GM18870 (cell line): Measurements from ENCODE around the gene PDK3.

Source experiments
- ATAC-seq: cut with Tn5 transposase; IDR thresholded peaks from one replicate; pipeline ENCODE4 v1.9.1; 2021; ENCODE audit warnings: moderate library complexity; ENCODE audit not compliant: unreplicated experiment

PDK3 gene

DNA sequence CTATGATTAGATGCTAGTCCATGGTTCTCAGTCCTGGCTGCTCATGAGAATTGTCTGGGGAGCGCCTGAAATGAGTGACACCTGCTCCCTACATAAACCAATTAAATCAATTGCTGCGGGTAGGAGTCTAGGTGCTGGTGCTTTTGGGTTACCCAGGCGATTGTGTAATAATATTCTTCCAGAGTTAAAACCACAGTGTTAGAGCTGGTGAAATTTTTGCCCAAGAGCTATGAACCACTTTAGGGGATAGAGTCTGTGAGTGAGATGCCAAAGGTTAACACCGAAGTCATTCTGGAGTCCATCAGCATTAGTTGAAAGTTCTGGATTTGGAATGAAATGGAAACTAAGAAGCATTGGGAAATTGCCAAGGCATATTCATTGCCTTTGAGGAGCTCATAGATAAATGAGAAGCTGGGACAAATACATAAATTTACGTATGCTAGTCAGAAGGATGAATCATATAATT lies 15.3 kb downstream of the PDK3 start:
- ATAC-seq, result peak; percentile 25

DNA sequence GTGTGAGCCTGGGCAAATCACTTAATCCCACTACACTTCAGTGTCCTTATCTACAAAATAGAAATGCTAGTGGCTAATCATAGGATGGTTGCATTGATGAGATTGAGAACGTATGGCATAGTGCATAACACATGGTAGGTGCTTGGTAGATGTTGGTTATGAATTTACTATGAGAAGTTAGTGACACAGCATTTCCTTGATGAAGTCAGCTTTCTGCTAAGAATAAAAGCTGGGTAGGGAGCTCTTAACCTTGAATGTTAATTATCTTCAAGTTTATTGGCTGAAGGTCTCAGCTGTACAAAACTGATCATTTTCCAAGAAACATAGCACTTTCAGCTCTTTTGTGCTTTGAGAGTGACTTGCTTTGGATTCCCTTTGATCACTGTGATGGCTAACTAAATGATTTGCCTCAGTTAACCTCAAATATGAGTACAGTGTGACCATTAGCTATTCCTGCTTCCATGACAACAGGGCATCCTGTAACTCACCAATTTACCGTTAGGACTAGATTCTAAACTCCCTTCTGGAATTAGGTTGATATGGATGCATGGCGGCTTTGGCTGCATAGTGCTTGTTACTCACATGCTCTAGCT lies 17.8 kb downstream of the PDK3 start:
- ATAC-seq, result no peak

DNA sequence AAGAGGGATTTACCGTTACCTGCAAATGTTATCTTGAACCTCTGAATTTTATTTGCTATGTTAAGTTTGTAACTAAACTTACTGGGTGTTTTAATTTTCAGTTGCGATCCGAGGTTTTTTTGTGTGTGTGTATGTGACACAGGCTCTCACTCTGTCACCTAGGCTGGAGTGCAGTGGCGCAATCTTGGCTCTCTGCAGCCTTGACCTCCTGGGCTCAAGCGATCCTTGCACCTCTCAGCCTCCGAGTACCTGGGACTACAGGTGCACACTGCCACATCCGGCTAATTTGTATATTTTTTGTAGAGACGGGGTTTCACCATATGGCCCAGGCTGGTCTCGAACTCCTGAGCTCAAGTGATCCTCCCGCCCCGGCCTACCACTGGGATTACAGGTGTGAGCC lies 18.5 kb downstream of the PDK3 start:
- ATAC-seq, result no peak

GRCh38 chrX:24485323-24485722 lies 20.2 kb downstream of the PDK3 start:
- ATAC-seq, result no peak

- no peak for ATAC-seq
These were observed 21.0 kb downstream of the PDK3 start for GRCh38 chrX:24485976-24486680.

DNA sequence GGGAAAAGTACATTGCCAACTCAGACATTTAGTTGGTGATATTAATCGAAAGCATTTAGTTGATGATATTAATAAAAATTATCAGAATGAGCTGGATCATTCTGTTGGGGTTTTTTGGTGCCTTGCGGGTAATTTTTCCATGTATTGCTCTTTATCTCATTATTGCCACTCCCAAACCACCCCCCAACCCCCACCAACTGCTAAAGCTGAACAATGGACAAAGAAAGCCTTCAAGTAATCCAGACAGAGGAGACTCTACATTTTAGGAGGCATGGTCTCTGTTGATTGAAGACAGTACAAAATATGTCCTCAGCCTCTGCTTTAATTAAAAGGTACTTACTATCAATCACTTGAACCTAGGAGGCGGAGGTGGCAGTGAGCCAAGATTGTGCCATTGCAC lies 22.5 kb downstream of the PDK3 start:
- ATAC-seq, result no peak

- no peak for ATAC-seq
These were observed 26.7 kb downstream of the PDK3 start for GRCh38 chrX:24491741-24492140.

GRCh38 chrX:24493740-24494581 lies 28.9 kb downstream of the PDK3 start:
- no peak for ATAC-seq

- ATAC-seq, result no peak
These were observed 29.6 kb downstream of the PDK3 start for GRCh38 chrX:24494647-24495075.

GRCh38 chrX:24495700-24496099 lies 30.6 kb downstream of the PDK3 start:
- ATAC-seq, result no peak

GRCh38 chrX:24498181-24498580 lies 33.1 kb downstream of the PDK3 start:
- no peak for ATAC-seq

- peak; percentile 83 for ATAC-seq
These were observed 33.9 kb downstream of the PDK3 start for GRCh38 chrX:24498975-24499374.

GRCh38 chrX:24506082-24506481 lies 41.0 kb downstream of the PDK3 start:
- no peak for ATAC-seq

GRCh38 chrX:24508375-24508774 lies 43.3 kb downstream of the PDK3 start:
- ATAC-seq, result no peak

DNA sequence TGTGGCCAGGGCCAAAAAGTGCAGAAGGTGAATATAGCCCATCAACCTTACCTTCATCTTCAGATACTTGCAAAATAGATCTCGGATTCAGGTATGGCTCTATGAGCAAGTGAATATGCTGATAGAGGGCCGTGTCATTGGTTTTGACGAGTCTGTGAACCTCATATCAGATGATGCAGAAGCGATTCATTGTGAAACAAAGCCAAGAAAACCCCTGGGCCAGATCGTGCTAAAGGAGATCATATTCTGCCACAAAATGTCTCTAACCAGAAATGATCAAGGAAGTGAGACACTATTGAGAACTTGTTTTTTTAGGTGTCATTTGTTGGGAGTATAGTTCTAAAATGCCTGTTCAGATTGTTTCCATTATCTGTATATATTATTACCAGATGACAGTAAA lies 48.3 kb downstream of the PDK3 start:
- ATAC-seq, result peak; percentile 98

GRCh38 chrX:24515447-24515846 lies 50.4 kb downstream of the PDK3 start:
- no peak for ATAC-seq

DNA sequence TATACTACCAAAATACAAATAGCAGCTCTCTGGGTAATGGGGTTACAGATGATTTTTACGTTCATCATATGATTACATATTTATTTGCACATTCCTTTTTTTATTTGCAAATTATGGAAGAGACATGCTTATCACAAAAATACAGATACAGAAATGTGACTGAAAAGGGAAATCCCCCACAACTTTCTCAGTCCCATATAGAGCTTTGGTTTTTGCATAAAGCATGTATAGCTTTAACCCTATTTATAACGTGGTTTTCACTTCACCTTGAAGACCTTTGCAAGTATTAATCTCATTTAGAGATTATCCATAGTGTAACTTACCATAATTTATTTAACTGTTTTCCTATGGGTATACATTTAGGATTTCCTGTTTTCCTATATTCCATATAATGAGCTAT lies 55.4 kb downstream of the PDK3 start:
- ATAC-seq, result no peak

- ATAC-seq, result no peak
These were observed 60.4 kb downstream of the PDK3 start for GRCh38 chrX:24525455-24525854.

DNA sequence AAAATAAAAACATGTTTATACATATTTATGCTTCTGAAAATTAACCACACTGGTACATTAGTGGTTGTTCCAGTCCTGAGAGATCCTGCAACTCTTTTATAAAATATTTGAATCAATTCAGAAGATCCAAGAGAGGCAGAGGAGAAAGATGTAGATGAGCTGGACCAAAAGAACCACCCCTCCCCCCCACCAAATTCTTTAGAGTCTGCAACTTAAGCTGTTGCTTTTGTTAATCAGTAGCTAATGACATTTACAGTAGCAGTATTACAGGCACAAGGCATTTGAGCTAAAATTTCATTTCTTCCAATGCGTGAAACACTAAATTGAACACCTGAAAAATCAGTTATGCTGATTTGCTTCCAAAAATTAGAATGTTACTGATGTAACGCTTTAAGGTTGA lies 61.5 kb downstream of the PDK3 start:
- ATAC-seq, result no peak

DNA sequence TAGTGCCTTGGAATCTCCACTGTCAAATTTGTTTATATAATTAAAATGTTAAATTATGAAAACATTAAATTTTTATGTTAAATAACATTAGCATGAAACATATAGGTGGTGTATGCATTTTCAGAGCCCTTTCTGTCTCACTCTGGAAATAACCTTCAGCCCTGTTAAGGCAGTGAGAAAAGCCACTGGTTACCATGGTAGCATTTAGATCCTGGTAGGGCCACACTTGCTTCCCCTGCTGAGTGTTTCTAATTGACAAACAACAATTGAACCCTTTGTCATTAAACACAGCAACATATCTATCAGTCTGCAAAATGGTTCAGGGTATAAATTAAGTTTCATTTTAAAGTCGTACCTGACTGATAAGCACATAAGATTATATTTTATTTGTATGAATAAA lies 63.5 kb downstream of the PDK3 start:
- ATAC-seq, result no peak

- no peak for ATAC-seq
These were observed 71.5 kb downstream of the PDK3 start for GRCh38 chrX:24536551-24536950.

GRCh38 chrX:24542756-24543155 lies 77.7 kb downstream of the PDK3 start:
- ATAC-seq, result no peak
